Fibroblast of mammary gland (primary cell): ENCODE measurements around the gene SMO.

Experiments
- DNase-seq: peaks from one replicate; pipeline ENCODE4 v3.0.0-alpha.2; 2010; ENCODE audit warnings: low read depth
- H3K4me3 ChIP-seq: 2 replicates; pipeline ENCODE4 v1.5.1; 2011; ENCODE audit warnings: low read depth, mild to moderate bottlenecking, low read length, moderate library complexity; ENCODE audit not compliant: control insufficient read depth
- TF ChIP-seq, protein P1 (sequence below): conservative IDR thresholded peaks from 2 replicates; pipeline ENCODE4 v1.5.1; 2011; ENCODE audit warnings: low read depth, low read length, inconsistent platforms; ENCODE audit not compliant: control insufficient read depth, insufficient read depth

SMO gene

DNA sequence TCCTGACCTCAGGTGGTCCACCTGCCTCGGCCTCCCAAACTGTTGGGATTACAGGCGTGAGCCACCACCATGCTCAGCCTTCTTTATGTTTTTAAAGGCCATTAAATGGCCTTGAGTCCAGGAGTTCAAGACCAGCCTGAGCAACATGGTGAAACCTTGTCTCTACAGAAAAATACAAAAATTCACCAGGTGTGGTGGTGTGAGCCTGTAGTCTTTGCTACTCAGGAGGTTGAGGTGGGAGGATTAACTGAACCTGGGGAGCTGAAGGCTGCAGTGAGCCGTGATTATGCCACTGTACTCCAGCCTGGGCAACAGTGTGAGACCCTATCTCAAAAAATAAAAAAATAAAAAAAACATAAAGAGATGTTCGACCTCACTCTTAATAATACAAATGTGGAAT lies 11.0 kb downstream of the SMO start:
- TF ChIP-seq, protein P1, sequence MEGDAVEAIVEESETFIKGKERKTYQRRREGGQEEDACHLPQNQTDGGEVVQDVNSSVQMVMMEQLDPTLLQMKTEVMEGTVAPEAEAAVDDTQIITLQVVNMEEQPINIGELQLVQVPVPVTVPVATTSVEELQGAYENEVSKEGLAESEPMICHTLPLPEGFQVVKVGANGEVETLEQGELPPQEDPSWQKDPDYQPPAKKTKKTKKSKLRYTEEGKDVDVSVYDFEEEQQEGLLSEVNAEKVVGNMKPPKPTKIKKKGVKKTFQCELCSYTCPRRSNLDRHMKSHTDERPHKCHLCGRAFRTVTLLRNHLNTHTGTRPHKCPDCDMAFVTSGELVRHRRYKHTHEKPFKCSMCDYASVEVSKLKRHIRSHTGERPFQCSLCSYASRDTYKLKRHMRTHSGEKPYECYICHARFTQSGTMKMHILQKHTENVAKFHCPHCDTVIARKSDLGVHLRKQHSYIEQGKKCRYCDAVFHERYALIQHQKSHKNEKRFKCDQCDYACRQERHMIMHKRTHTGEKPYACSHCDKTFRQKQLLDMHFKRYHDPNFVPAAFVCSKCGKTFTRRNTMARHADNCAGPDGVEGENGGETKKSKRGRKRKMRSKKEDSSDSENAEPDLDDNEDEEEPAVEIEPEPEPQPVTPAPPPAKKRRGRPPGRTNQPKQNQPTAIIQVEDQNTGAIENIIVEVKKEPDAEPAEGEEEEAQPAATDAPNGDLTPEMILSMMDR = no peak
- no peak overlapping the region for H3K4me3 ChIP-seq
- DNase-seq = no peak

DNA sequence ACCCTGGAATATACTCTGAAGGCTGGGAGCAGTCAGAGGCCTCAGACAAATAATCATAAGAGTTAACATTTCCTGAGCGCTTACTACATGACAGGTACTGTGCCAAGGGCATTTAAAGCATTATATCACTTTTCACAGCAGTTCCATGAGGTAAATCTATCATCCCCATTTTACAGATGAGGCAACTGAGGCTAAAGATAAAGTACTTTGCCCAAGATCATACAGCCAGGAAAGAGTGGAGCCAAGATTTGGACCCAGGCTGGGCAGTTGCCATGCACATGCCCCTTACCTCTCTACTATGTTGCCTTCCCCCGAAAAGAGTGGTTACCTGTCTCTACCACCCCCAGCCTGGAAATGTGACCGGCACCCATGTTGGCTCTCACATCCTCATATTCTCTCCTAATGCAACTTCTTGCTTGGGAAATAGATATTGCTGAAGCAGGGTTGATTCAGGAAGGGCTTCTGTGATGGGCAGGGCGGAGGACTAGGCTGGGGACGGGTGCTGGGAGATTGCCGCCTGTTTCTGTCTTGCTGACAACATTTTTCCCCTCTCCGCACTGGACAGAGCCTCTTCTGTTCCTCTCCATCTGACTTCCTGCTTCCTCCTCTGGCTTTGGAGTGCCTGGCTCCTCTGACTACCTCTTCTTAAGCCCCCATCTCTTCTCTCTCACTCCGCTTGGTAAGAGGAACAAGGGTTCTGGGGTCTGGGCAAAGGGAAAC lies 13.8 kb downstream of the SMO start:
- H3K4me3 ChIP-seq = no peak overlapping the region
- no peak for DNase-seq
- TF ChIP-seq, protein P1 = no peak

DNA sequence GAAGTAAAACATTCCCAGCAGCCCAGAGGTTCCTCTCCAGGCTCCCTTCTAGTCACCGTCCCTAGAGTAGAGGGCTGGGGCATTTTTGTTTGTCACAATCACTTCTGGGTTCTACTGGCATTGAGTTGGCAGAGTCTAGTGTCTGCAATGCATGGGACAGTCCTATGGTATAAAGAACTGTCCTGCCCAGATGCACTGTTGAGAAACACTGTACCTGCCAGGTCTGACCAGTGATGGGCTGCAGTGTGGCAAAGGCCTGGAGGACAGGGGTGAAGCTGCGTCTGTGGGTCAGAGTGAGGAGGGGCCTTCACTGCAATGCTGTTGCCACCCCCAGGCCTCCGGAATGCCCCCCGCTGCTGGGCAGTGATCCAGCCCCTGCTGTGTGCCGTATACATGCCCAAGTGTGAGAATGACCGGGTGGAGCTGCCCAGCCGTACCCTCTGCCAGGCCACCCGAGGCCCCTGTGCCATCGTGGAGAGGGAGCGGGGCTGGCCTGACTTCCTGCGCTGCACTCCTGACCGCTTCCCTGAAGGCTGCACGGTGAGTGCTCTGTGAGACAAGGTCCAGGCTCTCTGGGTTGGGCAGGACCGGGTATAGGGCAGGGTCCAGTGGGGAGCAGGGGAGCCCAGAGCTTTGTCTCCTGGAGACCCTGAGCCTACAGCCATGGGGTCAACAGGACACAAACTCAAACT lies 14.8 kb downstream of the SMO start:
- TF ChIP-seq, protein P1 = no peak

DNA sequence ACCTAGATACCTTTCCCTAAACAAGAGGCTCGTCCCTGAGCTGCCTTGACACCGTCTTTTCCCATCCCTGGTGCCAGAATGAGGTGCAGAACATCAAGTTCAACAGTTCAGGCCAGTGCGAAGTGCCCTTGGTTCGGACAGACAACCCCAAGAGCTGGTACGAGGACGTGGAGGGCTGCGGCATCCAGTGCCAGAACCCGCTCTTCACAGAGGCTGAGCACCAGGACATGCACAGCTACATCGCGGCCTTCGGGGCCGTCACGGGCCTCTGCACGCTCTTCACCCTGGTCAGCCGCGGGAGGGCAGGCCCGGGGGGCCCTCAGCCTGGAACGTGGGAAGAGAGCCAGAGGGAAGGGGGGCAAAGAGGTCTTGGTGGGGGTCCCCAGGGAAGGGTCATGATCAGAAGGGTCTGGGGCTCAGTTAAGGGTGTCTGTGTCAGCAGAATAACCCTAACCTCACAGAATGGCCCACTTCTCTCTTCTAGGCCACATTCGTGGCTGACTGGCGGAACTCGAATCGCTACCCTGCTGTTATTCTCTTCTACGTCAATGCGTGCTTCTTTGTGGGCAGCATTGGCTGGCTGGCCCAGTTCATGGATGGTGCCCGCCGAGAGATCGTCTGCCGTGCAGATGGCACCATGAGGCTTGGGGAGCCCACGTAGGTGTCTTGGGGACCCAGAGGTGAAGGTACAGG lies 16.8 kb downstream of the SMO start:
- H3K4me3 ChIP-seq = no peak overlapping the region
- TF ChIP-seq, protein P1 = no peak
- no peak for DNase-seq

More for the DNA sequence above, 14.8 kb downstream of the SMO start:
- no peak for DNase-seq
- H3K4me3 ChIP-seq = no peak overlapping the region

DNA sequence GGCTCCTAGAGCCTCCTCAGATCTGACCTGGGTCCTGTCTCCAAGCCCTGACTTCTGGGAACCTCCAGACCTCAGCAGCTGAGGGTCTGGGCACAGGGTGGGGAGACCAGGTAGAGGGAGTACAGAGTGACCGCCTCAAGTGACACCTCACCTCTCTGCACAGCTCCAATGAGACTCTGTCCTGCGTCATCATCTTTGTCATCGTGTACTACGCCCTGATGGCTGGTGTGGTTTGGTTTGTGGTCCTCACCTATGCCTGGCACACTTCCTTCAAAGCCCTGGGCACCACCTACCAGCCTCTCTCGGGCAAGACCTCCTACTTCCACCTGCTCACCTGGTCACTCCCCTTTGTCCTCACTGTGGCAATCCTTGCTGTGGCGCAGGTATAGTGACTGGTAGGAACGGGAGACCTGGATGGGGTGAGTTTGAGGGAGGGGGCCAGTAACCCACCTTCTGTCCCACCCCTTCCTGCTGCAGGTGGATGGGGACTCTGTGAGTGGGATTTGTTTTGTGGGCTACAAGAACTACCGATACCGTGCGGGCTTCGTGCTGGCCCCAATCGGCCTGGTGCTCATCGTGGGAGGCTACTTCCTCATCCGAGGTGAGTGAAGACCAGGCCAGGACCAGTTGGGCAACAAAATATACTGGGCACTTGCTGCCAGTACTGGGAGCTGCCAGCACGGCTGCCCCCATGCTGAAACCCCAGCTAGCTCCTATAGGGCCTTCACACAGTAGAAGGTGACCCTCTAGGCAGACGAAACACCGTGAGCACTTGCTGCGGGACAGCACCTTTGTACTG lies 17.8 kb downstream of the SMO start:
- H3K4me3 ChIP-seq = no peak overlapping the region
- TF ChIP-seq, protein P1 = no peak
- no peak for DNase-seq

DNA sequence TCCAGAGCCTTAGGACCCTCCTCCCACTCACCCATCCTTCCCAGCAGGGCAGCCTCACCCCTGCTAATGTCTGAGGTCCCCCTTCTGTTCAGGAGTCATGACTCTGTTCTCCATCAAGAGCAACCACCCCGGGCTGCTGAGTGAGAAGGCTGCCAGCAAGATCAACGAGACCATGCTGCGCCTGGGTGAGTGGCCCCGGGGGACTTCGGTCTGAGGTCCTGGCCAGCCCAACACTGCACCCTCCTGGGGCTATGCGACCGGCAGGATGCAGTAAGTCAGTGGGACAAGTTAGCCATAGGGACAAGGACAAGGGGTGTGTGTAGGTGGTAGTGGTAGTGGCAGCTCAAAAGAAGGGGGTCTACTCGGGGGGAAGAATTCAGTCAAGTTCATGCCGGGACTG lies 20.2 kb downstream of the SMO start:
- no peak for DNase-seq
- TF ChIP-seq, protein P1 = no peak
- no peak overlapping the region for H3K4me3 ChIP-seq
